Measurements from ENCODE around the gene TMTC1.

Gene TMTC1

GRCh38 chr12:29778531-29778930, 5.2 kb downstream of the TMTC1 start:
- DNase-seq, result no peak

- DNase-seq, result no peak
Measured at GRCh38 chr12:29773076-29773475, 10.7 kb downstream of the TMTC1 start.

- no peak for DNase-seq
Measured at GRCh38 chr12:29771786-29772185, 12.0 kb downstream of the TMTC1 start.

- DNase-seq, result no peak
Measured at GRCh38 chr12:29771165-29771564, 12.6 kb downstream of the TMTC1 start.

- DNase-seq, result no peak
Measured at GRCh38 chr12:29769162-29769858, 14.4 kb downstream of the TMTC1 start.

- DNase-seq, result no peak
Measured at GRCh38 chr12:29768372-29768771, 15.4 kb downstream of the TMTC1 start.

GRCh38 chr12:29763301-29763683, 20.4 kb downstream of the TMTC1 start:
- DNase-seq, result no peak

GRCh38 chr12:29762637-29763300, 21.0 kb downstream of the TMTC1 start:
- no peak for DNase-seq

- no peak for DNase-seq
Measured at GRCh38 chr12:29759950-29760349, 23.8 kb downstream of the TMTC1 start.

- DNase-seq, result no peak
Measured at GRCh38 chr12:29756741-29757390, 26.9 kb downstream of the TMTC1 start.

- no peak for DNase-seq
Measured at GRCh38 chr12:29754235-29755189, 29.2 kb downstream of the TMTC1 start.

GRCh38 chr12:29752121-29752520, 31.6 kb downstream of the TMTC1 start:
- DNase-seq, result no peak

- no peak for DNase-seq
Measured at GRCh38 chr12:29751676-29752075, 32.1 kb downstream of the TMTC1 start.

- no peak for DNase-seq
Measured at GRCh38 chr12:29750928-29751220, 32.9 kb downstream of the TMTC1 start.

GRCh38 chr12:29750131-29750927, 33.4 kb downstream of the TMTC1 start:
- no peak for DNase-seq

GRCh38 chr12:29744365-29744764, 39.4 kb downstream of the TMTC1 start:
- DNase-seq, result no peak

- DNase-seq, result no peak
Measured at GRCh38 chr12:29743801-29744200, 39.9 kb downstream of the TMTC1 start.

- DNase-seq, result no peak
Measured at GRCh38 chr12:29743077-29743476, 40.7 kb downstream of the TMTC1 start.

- no peak for DNase-seq
Measured at GRCh38 chr12:29742646-29743045, 41.1 kb downstream of the TMTC1 start.

- no peak for DNase-seq
Measured at GRCh38 chr12:29741342-29742241, 42.1 kb downstream of the TMTC1 start.

- DNase-seq, result no peak
Measured at GRCh38 chr12:29739279-29739991, 44.3 kb downstream of the TMTC1 start.

Data from NCI-H1092 treated with DMSO at 0.1 percent for 48 hours (cell line).